ENCODE measurements around the gene CFAP20.

- no peak for TF ChIP-seq POLR2AphosphoS5 (IDR thresholded peaks at IDR 0.05)
- TF ChIP-seq CTCF (IDR thresholded peaks at IDR 0.05), result no peak
- no peak for TF ChIP-seq POLR2A (IDR thresholded peaks at IDR 0.05)
- no peak for TF ChIP-seq EP300 (IDR thresholded peaks at IDR 0.05)
These were observed 21.5 kb downstream of the CFAP20 start for GRCh38 chr16:58107709-58108108.

Measured in suprapubic skin (tissue), 4 donors.